Measurements from ENCODE around the gene MTTP.

GRCh38 chr4:99571883-99572282, 2.7 kb upstream of the MTTP start:
- TF ChIP-seq POLR2A (IDR thresholded peaks at IDR 0.05; ENCODE audit: low read length) (no peak), GATA1 (IDR thresholded peaks at IDR 0.05; ENCODE audit: low read depth, low read length) (no peak)

Data from erythroblast (primary cell).